ENCODE data around the gene CENPO. TPM values are rescaled to one million over a fixed set of nuclear protein-coding genes. Genes with fewer than 3 reads are reported as not detected.

The CENPO gene
- total RNA-seq, 4 donors from 2014 or later, result 4.2 to 8.9 (median 6.3) TPM

- Histone ChIP-seq H3K4me3 (replicated peaks in 1 of 3) (no peak overlapping the region), H3K9me3 (no peaks in the 10 kb centered on the region), H3K27me3 (no peaks in the 10 kb centered on the region), H3K27ac (no peak overlapping the region), H3K36me3 (no peaks in the 10 kb centered on the region), H3K4me1 (peaks cover 12 to 21% of the 10 kb centered on the region in 2 donors)
- WGBS, 2 donors, result 95 to 96% methylated on average over 5 of the region's 5 CpGs
- TF ChIP-seq, protein P1, sequence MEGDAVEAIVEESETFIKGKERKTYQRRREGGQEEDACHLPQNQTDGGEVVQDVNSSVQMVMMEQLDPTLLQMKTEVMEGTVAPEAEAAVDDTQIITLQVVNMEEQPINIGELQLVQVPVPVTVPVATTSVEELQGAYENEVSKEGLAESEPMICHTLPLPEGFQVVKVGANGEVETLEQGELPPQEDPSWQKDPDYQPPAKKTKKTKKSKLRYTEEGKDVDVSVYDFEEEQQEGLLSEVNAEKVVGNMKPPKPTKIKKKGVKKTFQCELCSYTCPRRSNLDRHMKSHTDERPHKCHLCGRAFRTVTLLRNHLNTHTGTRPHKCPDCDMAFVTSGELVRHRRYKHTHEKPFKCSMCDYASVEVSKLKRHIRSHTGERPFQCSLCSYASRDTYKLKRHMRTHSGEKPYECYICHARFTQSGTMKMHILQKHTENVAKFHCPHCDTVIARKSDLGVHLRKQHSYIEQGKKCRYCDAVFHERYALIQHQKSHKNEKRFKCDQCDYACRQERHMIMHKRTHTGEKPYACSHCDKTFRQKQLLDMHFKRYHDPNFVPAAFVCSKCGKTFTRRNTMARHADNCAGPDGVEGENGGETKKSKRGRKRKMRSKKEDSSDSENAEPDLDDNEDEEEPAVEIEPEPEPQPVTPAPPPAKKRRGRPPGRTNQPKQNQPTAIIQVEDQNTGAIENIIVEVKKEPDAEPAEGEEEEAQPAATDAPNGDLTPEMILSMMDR (IDR thresholded peaks at IDR 0.05), result no peak
- no peak for TF ChIP-seq POLR2A (IDR thresholded peaks at IDR 0.05)
- DNase-seq, result no peak
- intact Hi-C loops (cut with DNase I), result no loop called here
These were observed 22.2 kb upstream of the CENPO start for GRCh38 chr2:24771061-24771460.

DNA sequence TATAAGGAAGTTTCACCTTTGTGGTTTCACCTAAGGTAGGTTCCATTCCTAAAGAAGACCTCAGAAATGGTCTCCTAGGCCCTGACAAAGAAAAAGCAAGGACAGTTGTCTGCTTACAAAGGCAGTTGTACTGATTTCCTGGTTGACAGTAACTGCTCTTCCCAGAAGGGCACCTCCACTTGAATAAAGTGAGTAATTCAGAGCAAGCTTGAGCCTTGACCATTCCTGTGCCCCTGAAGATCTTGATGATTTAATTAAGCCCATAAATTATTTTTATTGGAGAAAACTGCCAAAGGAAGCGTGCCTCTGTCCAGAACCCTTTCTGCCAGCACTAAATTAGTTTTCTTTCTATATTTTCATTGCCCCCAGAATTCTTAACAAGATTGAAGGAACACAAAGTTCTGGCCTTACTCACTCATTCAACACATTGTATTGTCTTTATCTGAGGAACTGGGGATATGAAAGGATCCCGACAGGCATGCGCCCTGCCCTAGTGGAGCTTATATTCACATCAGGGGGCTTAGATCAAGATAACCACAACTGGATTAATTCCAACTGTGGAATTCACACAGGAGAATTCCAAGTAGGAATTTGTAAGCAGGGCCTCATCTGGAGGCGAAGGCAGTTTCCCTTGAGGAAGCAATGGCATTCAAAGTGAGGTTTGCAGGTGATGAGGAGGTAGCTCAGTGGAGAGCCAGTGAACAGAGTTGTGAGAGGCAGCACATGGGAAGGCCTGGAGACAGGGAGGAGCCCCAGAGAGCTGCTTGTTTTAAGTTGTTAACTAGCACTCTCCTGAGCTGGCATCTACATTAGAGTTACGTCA lies 21.2 kb upstream of the CENPO start:
- peak; percentile 9 to 22 for DNase-seq
- TF ChIP-seq, protein P1 (IDR thresholded peaks at IDR 0.05), result no peak
- TF ChIP-seq POLR2A (IDR thresholded peaks at IDR 0.05), result no peak

DNA sequence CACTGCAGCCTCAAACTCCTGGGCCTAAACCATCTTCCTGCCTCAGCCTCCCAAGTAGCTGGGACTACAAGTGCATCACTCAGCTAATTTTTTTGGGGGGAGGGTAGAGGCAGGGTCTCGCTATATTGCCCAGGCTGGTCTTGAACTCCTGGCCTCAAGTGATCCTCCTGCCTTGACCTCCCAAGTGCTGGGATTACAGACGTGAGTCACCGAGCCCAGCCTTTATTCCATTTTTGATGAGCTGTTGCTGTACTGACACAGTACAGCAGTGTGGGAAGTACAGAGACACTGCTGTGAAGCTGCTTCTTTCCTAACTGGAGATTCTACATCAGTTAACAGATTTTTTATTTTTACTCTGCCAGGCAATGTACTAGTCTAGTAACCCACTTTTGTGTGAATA lies 18.9 kb upstream of the CENPO start:
- Histone ChIP-seq H3K9me3 (no peaks in the 10 kb centered on the region), H3K36me3 (no peaks in the 10 kb centered on the region), H3K27me3 (no peaks in the 10 kb centered on the region), H3K27ac (no peak overlapping the region), H3K4me3 (replicated peaks in 1 of 3) (no peak overlapping the region), H3K4me1 (no peaks in the 10 kb centered on the region)
- TF ChIP-seq, protein P1 (IDR thresholded peaks at IDR 0.05), result no peak
- TF ChIP-seq POLR2A (IDR thresholded peaks at IDR 0.05), result no peak
- intact Hi-C loops (cut with DNase I), result no loop called here
- no peak for DNase-seq
- 87% methylated on average over 3 of the region's 3 CpGs for WGBS, 2 donors

More for the DNA sequence above, 21.2 kb upstream of the CENPO start:
- Histone ChIP-seq H3K4me3 (replicated peaks in 1 of 3) (no peak overlapping the region), H3K27ac (no peak overlapping the region), H3K27me3 (no peaks in the 10 kb centered on the region), H3K36me3 (no peaks in the 10 kb centered on the region), H3K4me1 (peaks cover 12 to 20% of the 10 kb centered on the region in 2 donors), H3K9me3 (no peaks in the 10 kb centered on the region)
- intact Hi-C loops (cut with DNase I), result no loop called here
- 90 to 94% methylated on average over 5 of the region's 5 CpGs for WGBS, 2 donors

DNA sequence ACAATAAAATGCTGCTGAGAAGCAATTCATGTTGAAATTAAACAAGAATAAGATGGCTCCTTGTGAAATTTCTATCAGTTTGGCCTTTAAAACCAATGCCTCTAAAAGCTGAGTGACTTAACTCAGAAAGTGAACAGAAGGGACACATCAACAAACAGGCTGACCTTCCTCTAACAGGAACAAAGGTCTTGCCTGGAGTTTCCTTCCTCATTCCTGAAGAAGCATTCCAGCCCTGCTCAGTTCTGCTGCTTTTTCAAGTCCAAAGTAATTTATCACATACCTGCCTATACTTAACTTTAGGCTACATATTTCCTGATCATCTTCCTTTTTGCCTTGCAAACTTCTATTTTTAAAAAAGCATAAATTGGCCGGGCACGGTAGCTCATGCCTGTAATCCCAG lies 14.1 kb upstream of the CENPO start:
- WGBS, 2 donors, result 73 to 77% methylated on average over 2 of the region's 2 CpGs
- H3K27ac ChIP-seq, result no peak overlapping the region
- H3K4me3 ChIP-seq (replicated peaks in 1 of 3), result no peak overlapping the region
- H3K9me3 ChIP-seq, result no peaks in the 10 kb centered on the region
- no peak for DNase-seq
- no peak for TF ChIP-seq POLR2A (IDR thresholded peaks at IDR 0.05)
- TF ChIP-seq, protein P1 (IDR thresholded peaks at IDR 0.05), result no peak
- intact Hi-C loops (cut with DNase I), result no loop called here
- H3K4me1 ChIP-seq, result no peaks in the 10 kb centered on the region
- H3K27me3 ChIP-seq, result no peaks in the 10 kb centered on the region
- H3K36me3 ChIP-seq, result no peaks in the 10 kb centered on the region

DNA sequence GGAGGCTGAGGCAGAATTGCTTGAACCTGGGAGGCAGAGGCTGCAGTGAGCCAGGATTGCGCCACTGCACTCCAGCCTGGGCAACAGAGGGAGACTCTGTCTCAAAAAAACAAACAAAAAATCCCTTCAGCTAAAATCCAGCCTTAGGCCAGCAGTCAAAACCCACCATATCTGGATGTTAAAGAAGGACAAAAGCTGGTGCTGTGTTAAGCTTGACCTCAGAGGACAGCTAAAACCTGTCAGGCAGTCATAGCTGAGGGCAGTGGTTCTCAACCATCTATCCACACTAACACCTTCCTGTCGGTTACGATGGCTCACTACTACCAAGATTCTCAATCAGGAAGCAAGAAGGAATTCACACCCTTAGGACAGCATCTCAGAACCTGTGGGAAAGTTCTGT lies 9.6 kb upstream of the CENPO start:
- Histone ChIP-seq H3K27me3 (no peaks in the 10 kb centered on the region), H3K4me1 (peaks cover 0 to 11% of the 10 kb centered on the region in 2 donors), H3K36me3 (no peaks in the 10 kb centered on the region), H3K4me3 (replicated peaks in 1 of 3) (no peak overlapping the region), H3K9me3 (no peaks in the 10 kb centered on the region), H3K27ac (no peak overlapping the region)
- no peak for DNase-seq
- 73 to 85% methylated on average over 3 of the region's 3 CpGs for WGBS, 2 donors
- TF ChIP-seq, protein P1 (IDR thresholded peaks at IDR 0.05), result no peak
- no peak for TF ChIP-seq POLR2A (IDR thresholded peaks at IDR 0.05)
- intact Hi-C loops (cut with DNase I), result no loop called here

Data from thyroid gland (tissue), 4 donors.